NCI-H1694 (cell line): ENCODE results near the gene GFER.

Source experiments
- DNase-seq: peaks from one replicate; lab custom pipeline; 2025; lab: John Stamatoyannopoulos, UW

The GFER gene

DNA sequence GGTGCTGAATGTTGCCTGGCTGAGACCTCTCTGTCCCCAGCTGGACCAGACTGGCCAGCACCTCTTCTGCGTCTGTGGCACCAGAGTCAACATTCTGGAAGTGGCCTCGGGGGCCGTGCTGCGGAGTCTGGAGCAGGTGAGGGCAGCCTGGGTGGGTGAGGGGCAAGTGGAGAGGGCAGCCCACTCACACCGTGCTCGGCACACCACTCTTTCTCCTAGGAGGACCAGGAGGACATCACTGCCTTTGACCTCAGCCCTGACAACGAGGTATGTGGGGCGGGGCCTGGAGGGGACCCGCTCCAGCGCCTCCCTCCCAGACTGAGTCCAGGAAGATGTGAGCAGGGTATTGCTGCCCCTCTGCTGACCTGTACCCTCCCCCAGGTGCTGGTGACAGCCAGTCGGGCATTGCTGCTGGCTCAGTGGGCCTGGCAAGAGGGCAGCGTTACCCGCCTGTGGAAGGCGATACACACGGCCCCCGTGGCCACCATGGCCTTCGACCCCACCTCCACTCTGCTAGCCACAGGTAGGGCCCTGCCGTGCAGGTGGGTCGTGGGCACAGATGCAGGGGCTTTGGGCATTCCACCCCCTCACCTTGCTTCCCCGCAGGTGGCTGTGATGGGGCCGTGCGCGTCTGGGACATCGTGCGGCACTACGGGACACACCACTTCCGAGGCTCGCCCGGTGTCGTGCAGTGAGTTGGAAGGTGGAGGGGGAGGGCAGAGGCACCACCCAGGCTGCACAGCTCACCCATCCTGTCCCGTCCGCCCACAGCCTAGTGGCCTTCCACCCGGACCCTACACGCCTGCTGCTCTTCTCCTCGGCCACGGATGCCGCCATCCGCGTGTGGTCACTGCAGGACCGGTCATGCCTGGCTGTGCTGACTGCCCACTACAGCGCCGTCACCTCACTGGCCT is 9.6 kb upstream of the GFER start:
- no peak for DNase-seq

DNA sequence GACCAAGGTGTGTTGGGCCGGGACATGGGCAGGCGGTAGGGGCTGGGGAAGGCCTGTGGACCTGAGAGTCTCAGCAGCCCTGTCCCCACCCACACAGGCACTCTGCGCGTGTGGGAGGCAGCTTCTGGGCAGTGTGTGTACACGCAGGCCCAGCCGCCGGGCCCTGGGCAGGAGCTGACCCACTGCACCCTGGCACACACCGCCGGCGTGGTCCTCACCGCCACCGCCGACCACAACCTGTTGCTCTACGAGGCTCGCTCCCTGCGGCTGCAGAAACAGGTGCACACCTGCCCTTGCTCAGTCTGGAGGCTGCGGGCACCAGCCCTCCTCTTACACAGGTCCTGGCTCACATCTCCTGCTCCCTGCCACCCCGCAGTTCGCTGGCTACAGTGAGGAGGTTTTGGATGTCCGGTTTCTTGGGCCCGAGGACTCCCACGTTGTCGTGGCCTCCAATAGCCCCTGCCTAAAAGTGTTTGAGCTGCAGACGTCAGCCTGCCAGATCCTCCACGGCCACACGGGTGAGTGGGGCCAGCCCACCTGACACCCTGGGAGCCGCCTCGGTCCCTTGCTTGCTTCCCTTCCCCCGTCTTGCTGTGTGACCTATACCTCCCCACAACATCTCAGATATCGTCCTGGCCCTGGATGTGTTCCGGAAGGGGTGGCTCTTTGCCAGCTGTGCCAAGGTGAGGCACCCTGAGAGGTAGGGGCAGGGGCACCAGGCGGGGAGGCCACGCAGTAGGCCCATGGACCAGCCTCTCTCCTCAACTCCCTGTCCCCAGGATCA is 8.4 kb upstream of the GFER start:
- DNase-seq, result no peak

- DNase-seq, result no peak
Measured at GRCh38 chr16:1976216-1976520, 7.8 kb upstream of the GFER start.

- DNase-seq, result no peak
Measured at GRCh38 chr16:1976951-1977874, 6.8 kb upstream of the GFER start.

DNA sequence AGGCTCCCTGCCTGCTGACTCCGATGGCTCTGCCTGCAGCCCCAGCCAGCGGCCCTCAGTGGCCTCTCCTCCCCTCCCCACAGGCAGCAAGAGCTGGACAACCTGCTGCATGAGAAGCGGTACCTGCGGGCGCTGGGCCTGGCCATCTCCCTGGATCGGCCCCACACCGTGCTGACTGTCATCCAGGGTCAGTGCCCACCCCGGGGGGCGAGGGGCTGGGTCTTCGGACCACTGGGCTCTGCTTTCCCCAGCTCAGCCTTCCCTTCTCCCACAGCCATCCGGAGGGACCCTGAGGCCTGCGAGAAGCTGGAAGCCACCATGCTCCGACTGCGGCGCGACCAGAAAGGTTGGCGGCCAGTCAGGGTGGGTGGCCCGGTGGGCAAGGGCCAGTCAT is 6.1 kb upstream of the GFER start:
- DNase-seq, result no peak

DNA sequence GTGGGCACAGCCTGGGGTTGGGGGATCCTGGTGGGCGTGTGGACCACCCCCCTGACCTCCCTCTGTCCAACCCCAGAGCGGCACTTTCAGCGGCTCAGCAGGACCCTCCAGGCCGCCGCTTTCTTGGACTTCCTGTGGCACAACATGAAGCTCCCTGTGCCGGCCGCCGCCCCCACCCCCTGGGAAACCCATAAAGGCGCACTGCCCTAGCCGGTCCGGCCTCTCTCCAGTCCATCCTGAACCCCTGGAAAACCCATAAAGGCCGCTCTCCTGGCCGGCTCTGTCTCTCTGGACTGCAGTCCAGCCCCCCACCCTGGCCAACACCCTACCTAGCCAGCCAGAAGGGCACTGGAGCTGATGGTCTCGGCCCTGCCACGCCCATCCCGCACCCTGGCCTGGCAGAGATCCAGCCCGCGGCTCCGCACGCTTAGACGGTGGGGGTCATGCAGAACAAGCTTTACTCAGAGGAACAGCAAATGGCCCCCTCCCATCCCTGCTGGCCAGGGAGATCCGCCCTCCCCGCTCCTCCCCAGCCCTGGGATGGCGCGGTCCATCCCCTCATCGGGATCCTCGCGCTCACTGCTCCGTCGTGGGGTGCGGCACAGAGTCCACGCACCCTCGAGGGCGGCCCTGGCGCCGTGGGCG is 5.4 kb upstream of the GFER start:
- no peak for DNase-seq

DNA sequence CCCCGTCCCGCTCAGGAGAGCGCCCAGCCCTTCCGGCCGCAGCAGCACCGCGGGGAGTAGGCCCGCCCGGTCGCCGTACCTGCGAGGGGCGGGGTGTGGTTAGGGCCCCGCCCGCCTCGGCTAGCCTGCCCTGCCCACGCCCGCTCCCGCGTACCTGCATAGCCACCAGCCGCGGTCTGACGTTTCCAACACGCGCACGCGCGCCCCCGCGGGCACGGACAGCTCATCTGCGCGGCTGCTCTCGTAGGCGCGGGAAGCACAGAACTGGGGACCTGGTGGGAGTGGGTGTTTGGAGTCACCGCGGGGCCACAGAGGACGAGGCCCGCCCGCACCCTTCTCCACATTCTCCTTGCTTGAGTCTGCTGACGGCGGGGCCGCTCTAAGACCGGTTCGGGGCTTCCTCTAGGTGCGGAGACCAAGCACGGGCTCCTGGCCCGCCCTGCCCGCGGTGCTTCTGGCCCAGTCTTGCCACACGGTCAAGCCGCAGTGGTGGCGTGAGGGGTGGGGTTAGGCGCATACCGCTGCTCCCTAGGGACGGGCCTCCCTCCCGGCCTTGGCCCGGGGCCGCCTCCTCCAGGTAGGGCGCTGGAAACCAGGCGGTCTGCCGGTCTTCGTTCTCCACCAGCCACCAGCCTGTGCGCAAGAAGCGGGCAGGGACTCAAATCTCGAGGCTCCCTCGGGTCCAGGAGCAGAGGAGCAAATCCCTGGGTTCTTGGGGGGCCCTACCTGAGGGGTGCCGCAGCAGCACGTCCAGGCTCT is 4.5 kb upstream of the GFER start:
- DNase-seq, result no peak

DNA sequence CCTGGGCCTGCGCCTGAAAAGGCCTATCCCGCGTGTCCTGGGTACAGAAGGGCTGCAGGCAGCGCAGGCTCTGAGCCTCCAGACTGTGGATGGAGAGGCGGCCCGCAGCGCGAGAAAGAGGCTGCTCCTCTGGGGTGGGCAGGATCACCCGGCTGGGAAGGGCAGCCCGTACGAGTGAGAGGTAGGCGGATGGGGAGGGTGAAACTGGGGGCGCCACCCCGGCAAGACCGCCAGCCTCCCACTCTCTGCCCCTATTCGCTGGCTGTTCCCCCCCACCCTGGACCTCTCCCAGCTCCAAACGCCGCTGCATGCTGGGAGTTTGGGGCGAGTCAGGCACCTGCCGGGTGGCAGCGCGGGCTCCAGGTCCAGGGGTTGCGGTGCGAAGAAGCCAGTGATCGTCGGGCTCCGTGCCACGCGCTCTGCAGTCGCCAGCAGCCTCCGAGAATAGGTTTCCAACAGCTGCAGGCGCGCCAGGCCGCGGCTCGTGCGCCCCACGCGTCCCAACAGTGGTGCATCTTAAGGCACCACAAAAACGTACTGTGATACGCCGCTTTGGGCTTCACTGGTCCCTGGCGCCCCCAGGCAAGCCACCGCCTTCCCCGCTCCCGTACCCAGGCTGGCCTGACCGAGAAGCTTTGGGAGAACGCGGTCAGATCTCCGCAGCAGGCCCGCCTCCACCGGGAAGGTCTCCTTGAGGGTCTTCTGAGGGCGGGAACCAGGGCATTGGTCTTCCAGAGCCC is 3.8 kb upstream of the GFER start:
- DNase-seq, result no peak

- DNase-seq, result no peak
Measured at GRCh38 chr16:1980770-1981087, 3.3 kb upstream of the GFER start.

DNA sequence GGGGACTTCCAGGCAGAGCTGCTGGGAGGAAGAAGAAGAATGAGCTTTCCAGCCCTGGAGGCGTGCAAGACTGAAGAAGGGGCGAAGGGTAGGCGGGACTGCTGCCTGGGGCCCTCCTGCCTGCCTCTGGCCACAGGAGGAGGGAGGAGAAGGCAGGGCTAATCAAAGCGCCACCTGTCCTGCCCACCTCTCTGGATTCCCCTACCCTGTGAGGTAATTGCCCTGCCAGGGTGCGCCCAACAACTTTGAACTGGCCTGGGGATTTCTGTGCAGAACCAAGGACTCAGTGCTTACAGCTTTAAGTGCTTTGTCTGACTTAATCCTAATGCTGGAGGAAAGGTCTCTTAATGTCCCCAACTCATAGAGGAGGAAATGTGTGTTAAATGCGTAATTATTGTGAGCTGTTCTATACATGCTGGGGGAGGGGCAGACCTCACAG is 2.6 kb upstream of the GFER start, which contains the start of gene NOXO1:
TSS of gene NOXO1 (minus strand) at position 72 of the 439 bp plus-strand sequence. CDS start 290 bp downstream, outside the sequence.
- no peak for DNase-seq

DNA sequence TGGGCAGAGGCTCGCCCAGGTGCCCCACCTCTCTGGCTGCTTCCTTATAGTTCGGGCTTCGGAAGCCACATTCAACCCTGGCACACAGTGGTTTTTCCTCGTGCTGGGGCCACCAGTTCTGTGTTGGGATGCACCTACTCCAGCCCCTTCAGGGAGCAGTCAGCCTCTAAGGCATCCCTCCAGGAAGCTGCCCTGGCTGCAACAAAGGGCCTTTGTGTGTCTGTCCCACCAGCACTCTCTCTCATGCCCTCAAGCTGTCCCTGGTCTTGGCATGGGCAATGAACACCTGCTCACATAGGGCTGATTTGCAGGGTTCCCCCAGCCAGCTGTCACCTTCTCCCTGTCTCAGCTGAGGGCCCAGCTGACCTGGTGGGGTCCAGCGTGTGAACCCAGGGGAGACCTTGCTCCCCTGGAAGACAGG is 2.0 kb upstream of the GFER start:
- DNase-seq, result no peak

- no peak for DNase-seq
Measured at GRCh38 chr16:1982991-1983543, 926 bp upstream of the GFER start.

DNA sequence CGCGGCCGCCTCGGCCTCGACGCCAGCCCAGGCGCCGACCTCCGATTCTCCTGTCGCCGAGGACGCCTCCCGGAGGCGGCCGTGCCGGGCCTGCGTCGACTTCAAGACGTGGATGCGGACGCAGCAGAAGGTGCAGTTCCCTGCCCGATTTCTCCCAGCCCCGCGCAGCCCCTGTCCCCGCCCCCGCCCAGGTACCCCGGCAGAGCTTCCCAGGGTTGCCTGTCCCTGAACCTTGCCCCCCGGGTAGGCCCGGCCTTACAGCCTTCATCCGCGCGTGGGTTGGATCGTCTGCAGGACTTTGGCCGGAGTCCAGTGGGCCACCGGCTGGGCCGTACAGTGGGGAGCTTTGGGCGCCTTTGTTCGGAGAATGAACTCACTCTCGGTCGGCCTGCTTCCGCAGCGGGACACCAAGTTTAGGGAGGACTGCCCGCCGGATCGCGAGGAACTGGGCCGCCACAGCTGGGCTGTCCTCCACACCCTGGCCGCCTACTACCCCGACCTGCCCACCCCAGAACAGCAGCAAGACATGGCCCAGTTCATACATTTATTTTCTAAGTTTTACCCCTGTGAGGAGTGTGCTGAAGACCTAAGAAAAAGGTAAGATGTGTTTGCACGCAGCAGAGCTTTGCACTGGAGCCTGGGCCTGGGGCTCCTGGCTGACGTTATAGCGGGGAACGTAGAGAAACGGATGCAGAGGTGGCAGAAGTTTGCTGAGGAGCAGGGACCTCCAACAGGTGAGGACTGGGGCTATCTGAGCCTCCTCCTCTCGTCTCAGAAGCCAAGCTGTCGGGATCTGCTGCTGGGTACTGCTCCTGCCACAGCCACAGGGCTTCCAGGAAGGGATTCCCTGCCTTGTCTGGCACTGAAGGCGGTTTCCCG is 593 bp downstream of the GFER start:
- no peak for DNase-seq

GRCh38 chr16:1985466-1986150 is 1.6 kb downstream of the GFER start:
- no peak for DNase-seq

DNA sequence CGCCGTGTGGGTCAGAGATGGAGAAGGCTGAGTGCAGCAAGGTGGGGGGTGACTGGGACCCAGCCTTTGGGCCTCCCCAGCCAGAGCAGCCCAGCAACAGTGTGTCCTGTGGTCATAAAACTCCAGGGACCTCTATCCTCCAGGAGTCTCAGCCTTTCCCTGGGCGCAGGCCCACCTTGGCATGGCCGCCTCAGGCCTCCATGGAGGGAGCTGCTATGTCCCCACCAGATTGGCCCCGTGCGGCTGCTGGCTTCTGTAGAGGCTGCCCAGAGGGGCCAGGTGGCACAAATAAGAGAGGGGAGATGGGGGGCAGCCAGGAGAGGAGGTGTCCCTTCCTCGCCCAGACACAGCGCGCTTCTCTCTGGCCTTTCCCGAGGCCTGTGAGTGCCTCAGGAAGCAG is 3.2 kb downstream of the GFER start:
- no peak for DNase-seq

DNA sequence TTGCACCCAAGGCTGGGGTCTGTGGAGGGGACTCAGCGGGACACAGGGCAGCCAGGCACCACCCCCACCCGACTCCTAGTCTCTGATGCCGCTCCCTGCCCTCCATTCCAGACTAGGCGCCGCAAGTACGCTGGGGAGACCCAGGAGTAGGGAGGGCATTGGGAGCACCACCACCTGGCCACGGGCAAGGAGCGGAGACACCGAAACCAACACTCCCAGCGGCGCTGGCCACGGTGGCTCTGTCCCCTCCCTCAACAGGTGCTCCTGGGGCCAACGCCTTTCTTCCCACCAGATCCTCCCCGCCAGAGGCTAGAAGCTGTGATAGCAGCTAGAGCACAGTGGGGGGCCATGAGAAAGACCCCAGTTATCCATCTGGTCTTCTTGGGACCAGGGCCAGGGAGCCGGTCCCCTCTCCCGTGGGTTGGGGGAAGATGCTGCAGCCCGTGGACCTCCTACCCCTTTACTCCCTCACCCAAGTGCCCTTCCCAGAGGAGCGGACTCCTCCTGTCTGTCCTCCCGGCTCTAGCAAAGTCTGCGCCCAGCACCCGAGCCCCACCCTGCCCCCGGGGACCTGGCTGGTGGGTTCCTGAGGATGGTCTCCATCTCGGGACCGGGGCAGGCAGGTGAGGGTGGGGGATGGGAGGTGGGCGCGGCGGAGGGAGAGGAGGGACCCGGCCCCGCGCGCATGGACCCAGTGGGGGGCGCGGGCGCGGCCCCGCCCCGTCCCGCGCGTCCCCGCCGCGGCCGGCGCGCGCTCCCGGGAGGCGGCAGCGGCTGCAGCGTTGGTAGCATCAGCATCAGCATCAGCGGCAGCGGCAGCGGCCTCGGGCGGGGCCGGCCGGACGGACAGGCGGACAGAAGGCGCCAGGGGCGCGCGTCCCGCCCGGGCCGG is 5.5 kb downstream of the GFER start, which contains the start of gene SYNGR3:
TSS of gene SYNGR3 (plus strand) at position 762 of the 892 bp plus-strand sequence. CDS start 133 bp downstream, outside the sequence.
- no peak for DNase-seq

DNA sequence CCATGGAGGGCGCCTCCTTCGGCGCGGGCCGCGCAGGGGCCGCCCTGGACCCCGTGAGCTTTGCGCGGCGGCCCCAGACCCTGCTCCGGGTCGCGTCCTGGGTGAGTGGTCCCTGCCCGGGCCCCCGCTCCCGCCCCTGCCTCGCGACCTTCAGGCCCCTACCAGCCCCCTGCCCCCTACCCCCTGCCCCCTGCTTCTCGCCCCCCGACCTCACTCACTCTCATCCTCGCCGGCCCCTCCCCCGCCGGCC is 6.0 kb downstream of the GFER start:
- no peak for DNase-seq
